ENCODE data around the gene CFAP46.

DNA sequence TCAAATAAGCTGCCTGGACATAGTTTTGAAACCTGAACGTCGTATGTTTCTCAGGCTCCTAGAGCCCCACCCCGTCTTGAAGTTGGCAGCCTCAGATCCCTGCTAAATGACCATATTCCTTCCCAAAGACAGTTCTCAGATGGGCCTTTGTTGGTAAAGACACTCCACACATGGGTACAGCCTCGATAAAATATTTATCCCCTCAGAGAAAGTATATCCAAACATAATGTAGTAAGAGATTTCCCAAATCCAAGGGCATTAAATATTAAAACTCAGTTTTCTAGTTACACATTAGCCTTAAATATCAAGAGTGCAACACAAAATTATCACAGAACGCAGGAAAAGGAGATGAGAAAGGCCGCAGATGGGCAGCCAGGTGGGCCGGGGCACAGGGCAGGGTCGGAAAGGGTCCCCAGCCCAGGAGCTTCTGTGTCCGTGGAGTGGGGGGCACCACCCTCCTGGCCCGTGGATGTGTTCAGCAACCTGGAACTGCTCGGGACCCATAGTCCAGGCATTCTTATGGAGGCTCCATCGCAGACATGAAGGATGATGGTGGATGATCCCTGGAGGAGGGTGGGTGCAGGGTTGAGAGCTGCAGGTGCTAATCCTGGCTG is 1.5 kb upstream of the CFAP46 start:
- TF ChIP-seq SP1 (IDR thresholded peaks at IDR 0.05; ENCODE audit: low read depth, low read length) (no peak), JUND (IDR thresholded peaks at IDR 0.05; ENCODE audit: low read depth, low read length) (no peak), FOS (IDR thresholded peaks at IDR 0.05; ENCODE audit: borderline replicate concordance, extremely low read depth, insufficient read length) (no peak), POLR2A (IDR thresholded peaks at IDR 0.05; ENCODE audit: low read depth, low read length) (no peak), MYC (IDR thresholded peaks at IDR 0.05; ENCODE audit: insufficient read depth, insufficient read length, insufficient replicate concordance, low read length, severe bottlenecking) (no peak), EGR1 (IDR thresholded peaks at IDR 0.05; ENCODE audit: borderline replicate concordance in 1 of 2, low read depth in 2 of 2, low read length in 2 of 2) (no peak), HCFC1 (IDR thresholded peaks at IDR 0.05; ENCODE audit: low read length) (no peak), SIN3A (IDR thresholded peaks at IDR 0.05; ENCODE audit: low read depth, low read length) (no peak), EZH2 (IDR thresholded peaks at IDR 0.05; ENCODE audit: borderline replicate concordance, control insufficient read depth, low read depth, low read length) (no peak)
- TF ChIP-seq, protein P1, sequence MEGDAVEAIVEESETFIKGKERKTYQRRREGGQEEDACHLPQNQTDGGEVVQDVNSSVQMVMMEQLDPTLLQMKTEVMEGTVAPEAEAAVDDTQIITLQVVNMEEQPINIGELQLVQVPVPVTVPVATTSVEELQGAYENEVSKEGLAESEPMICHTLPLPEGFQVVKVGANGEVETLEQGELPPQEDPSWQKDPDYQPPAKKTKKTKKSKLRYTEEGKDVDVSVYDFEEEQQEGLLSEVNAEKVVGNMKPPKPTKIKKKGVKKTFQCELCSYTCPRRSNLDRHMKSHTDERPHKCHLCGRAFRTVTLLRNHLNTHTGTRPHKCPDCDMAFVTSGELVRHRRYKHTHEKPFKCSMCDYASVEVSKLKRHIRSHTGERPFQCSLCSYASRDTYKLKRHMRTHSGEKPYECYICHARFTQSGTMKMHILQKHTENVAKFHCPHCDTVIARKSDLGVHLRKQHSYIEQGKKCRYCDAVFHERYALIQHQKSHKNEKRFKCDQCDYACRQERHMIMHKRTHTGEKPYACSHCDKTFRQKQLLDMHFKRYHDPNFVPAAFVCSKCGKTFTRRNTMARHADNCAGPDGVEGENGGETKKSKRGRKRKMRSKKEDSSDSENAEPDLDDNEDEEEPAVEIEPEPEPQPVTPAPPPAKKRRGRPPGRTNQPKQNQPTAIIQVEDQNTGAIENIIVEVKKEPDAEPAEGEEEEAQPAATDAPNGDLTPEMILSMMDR (IDR thresholded peaks at IDR 0.05 in 2 of 3, conservative IDR thresholded peaks at IDR 0.05 in 1 of 3; ENCODE audit: control insufficient read depth in 2 of 3, extremely low read depth in 1 of 3, insufficient read depth in 1 of 3, low read depth in 3 of 3, low read length in 3 of 3): no peak
- TF ChIP-seq, protein P2, sequence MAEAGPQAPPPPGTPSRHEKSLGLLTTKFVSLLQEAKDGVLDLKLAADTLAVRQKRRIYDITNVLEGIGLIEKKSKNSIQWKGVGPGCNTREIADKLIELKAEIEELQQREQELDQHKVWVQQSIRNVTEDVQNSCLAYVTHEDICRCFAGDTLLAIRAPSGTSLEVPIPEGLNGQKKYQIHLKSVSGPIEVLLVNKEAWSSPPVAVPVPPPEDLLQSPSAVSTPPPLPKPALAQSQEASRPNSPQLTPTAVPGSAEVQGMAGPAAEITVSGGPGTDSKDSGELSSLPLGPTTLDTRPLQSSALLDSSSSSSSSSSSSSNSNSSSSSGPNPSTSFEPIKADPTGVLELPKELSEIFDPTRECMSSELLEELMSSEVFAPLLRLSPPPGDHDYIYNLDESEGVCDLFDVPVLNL (IDR thresholded peaks at IDR 0.05; ENCODE audit: low read depth, low read length): no peak
